SK-N-SH (cell line): Measurements from ENCODE around the gene ZNF770. TPM values are rescaled to one million over a fixed set of nuclear protein-coding genes. Genes with fewer than 3 reads are reported as not detected.
"Not testable (repeated sequence)": the region's sequence is repeated elsewhere in the genome, so short reads cannot be mapped to it uniquely, and the experiment has no call there.

Experiments
- CTCF ChIA-PET: fragments of 300-600, 350-600 bp; formaldehyde crosslinking; extraction: SDS; loops from one replicate; lab custom pipeline; 2021; lab: Yijun Ruan, JAX
- POLR2A ChIA-PET: fragments of 350-600 bp; sonication (Branson Sonifier 250); formaldehyde crosslinking; extraction: SDS; loops from one replicate; lab custom pipeline; 2020; ENCODE audit warnings: antibody characterized with exemption, inconsistent platforms; lab: Yijun Ruan, JAX
- DNase-seq: peaks from one replicate; pipeline ENCODE4 v3.0.0; 2012
- H2AFZ ChIP-seq: fragments of 200-600 bp; sonication (generic); 2 replicates; pipeline ENCODE4 v1.8.1; 2016; ENCODE audit warnings: antibody characterized with exemption, mild to moderate bottlenecking, low read depth
- H3F3A ChIP-seq: fragments of 200-600 bp; sonication (generic); replicated peaks from 2 replicates; pipeline ENCODE3; 2016; ENCODE audit warnings: antibody characterized with exemption, mild to moderate bottlenecking; ENCODE audit not compliant: insufficient read depth
- H3K27ac ChIP-seq, 2 experiments: fragments of 200-500 bp in 1 of 2; fragments of 200-600 bp in 1 of 2; sonication (Bioruptor generic) in 1 of 2; sonication (generic), shearing (Covaris generic) in 1 of 2; 2 replicates each; pipeline versions ENCODE4 v1.5.1 to v1.6.1; 2014 to 2016; ENCODE audit warnings: low read depth in 2 of 2, inconsistent platforms in 1 of 2, low read length in 1 of 2, mild to moderate bottlenecking in 1 of 2, mixed read lengths in 1 of 2
- H3K27me3 ChIP-seq: fragments of 200-600 bp; sonication (generic), shearing (Covaris generic); 2 replicates; pipeline ENCODE4 v1.6.1; 2016; ENCODE audit warnings: mixed run types; ENCODE audit not compliant: insufficient read depth
- H3K36me3 ChIP-seq, 2 experiments: fragments of 200-500 bp in 1 of 2; fragments of 200-600 bp in 1 of 2; sonication (Bioruptor generic) in 1 of 2; sonication (generic) in 1 of 2; replicated peaks in 1 of 2; 2 replicates each; pipeline versions ENCODE3 to v1.5.1; 2014 to 2016; ENCODE audit warnings: low read length in 1 of 2, mild to moderate bottlenecking in 1 of 2; ENCODE audit not compliant: insufficient read depth in 2 of 2, control insufficient read depth in 1 of 2
- H3K4me1 ChIP-seq, 2 experiments: fragments of 200-500 bp in 1 of 2; fragments of 200-600 bp in 1 of 2; sonication (Bioruptor generic) in 1 of 2; sonication (generic), shearing (Covaris generic) in 1 of 2; 2 replicates each; pipeline versions ENCODE4 v1.5.1 to v1.6.1; 2014 to 2016; ENCODE audit warnings: low read depth in 1 of 2, low read length in 1 of 2, mixed run types in 1 of 2; ENCODE audit not compliant: insufficient read depth in 2 of 2, control insufficient read depth in 1 of 2
- H3K4me2 ChIP-seq: fragments of 200-600 bp; sonication (generic), shearing (Covaris generic); 2 replicates; pipeline ENCODE4 v1.6.1; 2017; ENCODE audit warnings: mixed run types
- H3K4me3 ChIP-seq, 2 experiments: fragments of 200-500 bp in 1 of 2; fragments of 200-600 bp in 1 of 2; sonication (Bioruptor generic) in 1 of 2; sonication (generic), shearing (Covaris generic) in 1 of 2; 2 replicates each; pipeline versions ENCODE4 v1.5.1 to v1.8.1; 2014 to 2016; ENCODE audit warnings: low read depth in 2 of 2, inconsistent platforms in 1 of 2, low read length in 1 of 2, mild to moderate bottlenecking in 1 of 2, mixed read lengths in 1 of 2, moderate library complexity in 1 of 2
- H3K79me2 ChIP-seq: fragments of 200-600 bp; sonication (generic); 2 replicates; pipeline ENCODE4 v1.8.1; 2017; ENCODE audit warnings: mild to moderate bottlenecking; ENCODE audit not compliant: insufficient read depth
- H3K9ac ChIP-seq: fragments of 200-600 bp; sonication (generic); 2 replicates; pipeline ENCODE4 v1.6.1; 2017; ENCODE audit warnings: mixed run types
- H3K9me2 ChIP-seq: fragments of 200-600 bp; sonication (generic); 2 replicates; pipeline ENCODE4 v1.6.1; 2017; ENCODE audit warnings: mixed run types
- H3K9me3 ChIP-seq: fragments of 200-600 bp; sonication (generic); 2 replicates; pipeline ENCODE4 v1.6.1; 2017; ENCODE audit warnings: mixed run types, mild to moderate bottlenecking, moderate library complexity
- H4K20me1 ChIP-seq: fragments of 200-600 bp; sonication (generic); 2 replicates; pipeline ENCODE4 v1.6.1; 2017; ENCODE audit warnings: mild to moderate bottlenecking, mixed run types; ENCODE audit not compliant: insufficient read depth
- CHD2 ChIP-seq: fragments of 150-350 bp; IDR thresholded peaks from 2 replicates; pipeline ENCODE4 v1.6.1; 2018; ENCODE audit warnings: low read length; ENCODE audit not compliant: partially characterized antibody
- ELF1 ChIP-seq: IDR thresholded peaks from 2 replicates; pipeline ENCODE4 v1.4.0; 2012
- EZH2phosphoT487 ChIP-seq: fragments of 200-600 bp; sonication (generic); IDR thresholded peaks from 2 replicates; pipeline ENCODE4 v1.6.1; 2017; ENCODE audit warnings: low read depth, mixed run types, mild to moderate bottlenecking, antibody characterized with exemption, moderate library complexity, borderline replicate concordance
- MAX ChIP-seq: IDR thresholded peaks from 2 replicates; pipeline ENCODE4 v1.4.0; 2012; ENCODE audit warnings: low read depth
- POLR2AphosphoS5 ChIP-seq: IDR thresholded peaks from 2 replicates; pipeline ENCODE4 v1.6.1; 2012; ENCODE audit warnings: low read depth, low read length
- RAD21 ChIP-seq: IDR thresholded peaks from 2 replicates; pipeline ENCODE4 v1.6.1; 2012; ENCODE audit warnings: mild to moderate bottlenecking, low read length
- RFX5 ChIP-seq: IDR thresholded peaks from 2 replicates; pipeline ENCODE4 v1.6.1; 2012; ENCODE audit warnings: mild to moderate bottlenecking, improper control_type of control experiment, low read length
- RXRA ChIP-seq: IDR thresholded peaks from 2 replicates; pipeline ENCODE4 v1.4.0; 2012; ENCODE audit warnings: low read depth, mild to moderate bottlenecking, borderline replicate concordance
- SIN3A ChIP-seq: IDR thresholded peaks from 2 replicates; pipeline ENCODE4 v1.6.1; 2012; ENCODE audit warnings: low read depth, mild to moderate bottlenecking, low read length, moderate library complexity, borderline replicate concordance
- SMC3 ChIP-seq: IDR thresholded peaks from 2 replicates; pipeline ENCODE4 v1.6.1; 2012; ENCODE audit warnings: low read depth, low read length, improper control_type of control experiment
- TAF1 ChIP-seq: IDR thresholded peaks from 2 replicates; pipeline ENCODE4 v1.6.1; 2012; ENCODE audit warnings: low read depth, mild to moderate bottlenecking, low read length, moderate library complexity, borderline replicate concordance
- TEAD4 ChIP-seq: IDR thresholded peaks from 2 replicates; pipeline ENCODE4 v1.4.0; 2012; ENCODE audit warnings: mild to moderate bottlenecking, borderline replicate concordance; ENCODE audit not compliant: insufficient read depth
- YY1 ChIP-seq: IDR thresholded peaks from 2 replicates; pipeline ENCODE4 v1.4.0; 2012; ENCODE audit warnings: low read depth, mild to moderate bottlenecking
- ZBTB33 ChIP-seq: IDR thresholded peaks from 2 replicates; pipeline ENCODE4 v1.4.0; 2012; ENCODE audit warnings: low read depth, borderline replicate concordance
- polyA plus RNA-seq, 3 experiments: library from polyadenylated mRNA; depleted of rRNA; stranded (reverse); fragments of >200 nt; gene quantifications; 2 replicates each; pipeline ENCODE4 v1.2.3, GENCODE V29; 2012
- TF ChIP-seq, protein P1 (sequence below): IDR thresholded peaks from 2 replicates; pipeline ENCODE4; 2012

The ZNF770 gene
- polyA plus RNA-seq, 1 of the 3 experiments (the other 2 are of a cell fraction): 3.8 TPM

- Histone ChIP-seq H3K4me2 (no peak overlapping the region), H4K20me1 (peaks cover 3% of the 10 kb centered on the region; the same call in 1 of the 2 replicates), H3K27ac (no peak overlapping the region), H3K9me2 (no peaks in the 10 kb centered on the region), H2AFZ (no peak overlapping the region), H3K9ac (no peak overlapping the region), H3K36me3 (peaks cover 64 to 70% of the 10 kb centered on the region in 2 experiments), H3K4me1 (no peaks in the 10 kb centered on the region), H3K79me2 (no peaks in the 10 kb centered on the region), H3K9me3 (no peaks in the 10 kb centered on the region), H3K4me3 (no peak overlapping the region), H3F3A (peaks cover 11% of the 10 kb centered on the region), H3K27me3 (no peaks in the 10 kb centered on the region)
- POLR2A ChIA-PET: no interaction called here
- TF ChIP-seq RXRA: no peak
- no peak for TF ChIP-seq RFX5
- no peak for TF ChIP-seq SIN3A
- TF ChIP-seq, protein P1, sequence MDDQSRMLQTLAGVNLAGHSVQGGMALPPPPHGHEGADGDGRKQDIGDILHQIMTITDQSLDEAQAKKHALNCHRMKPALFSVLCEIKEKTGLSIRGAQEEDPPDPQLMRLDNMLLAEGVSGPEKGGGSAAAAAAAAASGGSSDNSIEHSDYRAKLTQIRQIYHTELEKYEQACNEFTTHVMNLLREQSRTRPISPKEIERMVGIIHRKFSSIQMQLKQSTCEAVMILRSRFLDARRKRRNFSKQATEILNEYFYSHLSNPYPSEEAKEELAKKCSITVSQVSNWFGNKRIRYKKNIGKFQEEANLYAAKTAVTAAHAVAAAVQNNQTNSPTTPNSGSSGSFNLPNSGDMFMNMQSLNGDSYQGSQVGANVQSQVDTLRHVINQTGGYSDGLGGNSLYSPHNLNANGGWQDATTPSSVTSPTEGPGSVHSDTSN: no peak
- no peak for TF ChIP-seq YY1
- TF ChIP-seq SMC3: no peak
- TF ChIP-seq ELF1: no peak
- no peak for TF ChIP-seq TEAD4
- no peak for TF ChIP-seq ZBTB33
- TF ChIP-seq MAX: no peak
- no peak for TF ChIP-seq CHD2
- TF ChIP-seq EZH2phosphoT487: no peak
- TF ChIP-seq POLR2AphosphoS5: no peak
- TF ChIP-seq RAD21: no peak
- TF ChIP-seq TAF1: no peak
- CTCF ChIA-PET: interaction anchor here (0.6 to 4.0 kb wide), 3 partner anchors 26 to 450 kb away, joined by 3 to 13 read pairs (median 3); partner anchors contain the start of gene AQR
- DNase-seq: no peak
These were observed 44.4 kb downstream of the ZNF770 start for GRCh38 chr15:34943711-34944110.

GRCh38 chr15:34943264-34943663, 44.8 kb downstream of the ZNF770 start:
- H3K9ac ChIP-seq, H3K4me2 ChIP-seq, H3K79me2 ChIP-seq, H3K4me1 ChIP-seq, H3K27me3 ChIP-seq, POLR2A ChIA-PET, H3K4me3 ChIP-seq, H3K9me3 ChIP-seq, H3K27ac ChIP-seq, DNase-seq, H4K20me1 ChIP-seq, H3K9me2 ChIP-seq, H2AFZ ChIP-seq: not testable (repeated sequence)
- CTCF ChIA-PET: interaction anchor here (4.0 kb wide), 1 partner anchor 27 kb away, joined by 13 read pairs; the partner anchor contains the start of gene AQR
- Histone ChIP-seq H3K36me3 (peaks cover 63 to 71% of the 10 kb centered on the region in 2 experiments), H3F3A (peaks cover 11% of the 10 kb centered on the region)
